Loucy (cell line): ENCODE measurements around the gene AGAP1.

Experiments
- H2AFZ ChIP-seq: fragments of 200-600 bp; sonication (generic); 2 replicates; pipeline ENCODE4 v1.6.0; 2016; ENCODE audit warnings: antibody characterized with exemption, mild to moderate bottlenecking, low read length, moderate library complexity
- H3F3A ChIP-seq: fragments of 200-600 bp; 2 replicates; pipeline ENCODE4 v1.6.0; 2016; ENCODE audit warnings: antibody characterized with exemption, low read depth, mild to moderate bottlenecking
- H3K27me3 ChIP-seq: fragments of 200-600 bp; sonication (generic); 2 replicates; pipeline ENCODE4 v1.6.1; 2014; ENCODE audit warnings: low read length, mild to moderate bottlenecking; ENCODE audit not compliant: insufficient read depth, poor library complexity, severe bottlenecking
- H3K36me3 ChIP-seq: fragments of 200-600 bp; sonication (generic); 2 replicates; pipeline ENCODE4 v1.6.1; 2016; ENCODE audit warnings: low read length; ENCODE audit not compliant: insufficient read depth
- H3K4me1 ChIP-seq: fragments of 200-600 bp; sonication (generic); 2 replicates; pipeline ENCODE4 v1.5.1; 2014; ENCODE audit warnings: low read length, mild to moderate bottlenecking; ENCODE audit not compliant: insufficient read depth, poor library complexity, severe bottlenecking
- H3K4me2 ChIP-seq: fragments of 200-600 bp; sonication (generic); 2 replicates; pipeline ENCODE4 v1.6.0; 2014; ENCODE audit warnings: antibody characterized with exemption, low read length, low read depth, mild to moderate bottlenecking; ENCODE audit not compliant: poor library complexity, severe bottlenecking
- H3K4me3 ChIP-seq: fragments of 200-600 bp; sonication (generic); 2 replicates; pipeline ENCODE4 v1.5.1; 2014; ENCODE audit warnings: low read length, mild to moderate bottlenecking, mixed read lengths; ENCODE audit not compliant: poor library complexity, severe bottlenecking
- H3K79me2 ChIP-seq: fragments of 200-600 bp; sonication (generic); 2 replicates; pipeline ENCODE4 v1.6.1; 2014; ENCODE audit warnings: low read length; ENCODE audit not compliant: insufficient read depth
- H3K9ac ChIP-seq: fragments of 200-600 bp; sonication (generic); 2 replicates; pipeline ENCODE4 v1.6.0; 2014; ENCODE audit warnings: mild to moderate bottlenecking, low read depth, low read length, moderate library complexity; ENCODE audit not compliant: poor library complexity, severe bottlenecking
- H3K9me2 ChIP-seq: fragments of 200-600 bp; sonication (generic); replicated peaks from 2 replicates; pipeline ENCODE4 v1.6.1; 2016; ENCODE audit warnings: low read depth, low read length, mixed read lengths
- H3K9me3 ChIP-seq: fragments of 200-600 bp; sonication (generic); 2 replicates; pipeline ENCODE4 v1.6.1; 2014; ENCODE audit warnings: mild to moderate bottlenecking, antibody characterized with exemption, low read length, low read depth; ENCODE audit not compliant: insufficient read depth
- H4K20me1 ChIP-seq: fragments of 200-600 bp; sonication (generic); 2 replicates; pipeline ENCODE4 v1.6.0; 2014; ENCODE audit warnings: antibody characterized with exemption, low read length, mild to moderate bottlenecking; ENCODE audit not compliant: insufficient read depth, poor library complexity, severe bottlenecking
- CTCF ChIP-seq: fragments of 200-600 bp; sonication (generic); conservative IDR thresholded peaks from 2 replicates; pipeline ENCODE4 v1.5.1; 2014; ENCODE audit warnings: mild to moderate bottlenecking, antibody characterized with exemption, low read length
- EZH2phosphoT487 ChIP-seq: fragments of 200-600 bp; IDR thresholded peaks from 2 replicates; pipeline ENCODE4 v1.6.1; 2018; ENCODE audit warnings: antibody characterized with exemption, mild to moderate bottlenecking, moderate library complexity, borderline replicate concordance

AGAP1 gene

DNA sequence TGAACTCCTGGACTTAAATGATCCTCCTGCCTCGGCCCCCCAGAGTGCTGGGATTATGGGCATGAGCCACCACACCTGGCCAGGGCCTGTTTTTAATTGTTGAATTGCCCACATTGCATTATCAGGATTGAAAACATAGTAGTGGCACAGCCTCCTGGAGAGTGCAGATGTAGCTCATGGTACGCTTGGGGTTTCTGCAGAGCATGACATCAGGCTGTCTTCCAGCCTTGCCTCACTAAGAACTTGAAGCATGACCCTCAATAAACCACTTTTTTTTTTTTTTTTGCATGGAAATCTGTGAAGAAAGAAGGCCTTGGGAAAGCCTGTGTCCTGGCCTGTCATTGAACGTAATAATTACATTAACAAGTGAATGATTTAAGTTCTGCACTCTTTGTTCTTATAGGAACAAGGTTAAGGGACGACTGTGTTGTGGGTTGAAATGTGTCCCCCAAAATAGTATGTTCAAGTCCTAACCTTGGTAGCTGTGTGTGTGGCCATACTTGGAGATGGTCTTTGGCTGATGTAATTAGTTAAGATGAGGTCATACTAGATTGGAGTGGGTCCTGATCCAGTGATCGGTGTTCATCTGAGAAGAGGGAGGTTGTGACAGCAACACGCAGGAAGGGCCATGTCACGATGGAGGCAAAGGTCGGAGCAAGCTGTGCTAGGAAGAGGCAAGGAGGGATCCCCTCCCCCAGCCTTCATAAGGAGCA is 90.2 kb downstream of the AGAP1 start:
- Histone ChIP-seq H4K20me1 (no peaks in the 10 kb centered on the region), H2AFZ (no peak overlapping the region), H3K4me2 (no peak overlapping the region), H3K9me3 (no peaks in the 10 kb centered on the region), H3K9me2 (no peaks in the 10 kb centered on the region), H3F3A (no peaks in the 10 kb centered on the region), H3K79me2 (no peaks in the 10 kb centered on the region), H3K9ac (no peak overlapping the region), H3K4me1 (no peaks in the 10 kb centered on the region), H3K27me3 (no peaks in the 10 kb centered on the region), H3K4me3 (no peak overlapping the region), H3K36me3 (no peaks in the 10 kb centered on the region)
- TF ChIP-seq EZH2phosphoT487 (no peak), CTCF (no peak)

- Histone ChIP-seq H3K9me3 (no peaks in the 10 kb centered on the region), H3F3A (no peaks in the 10 kb centered on the region), H3K36me3 (no peaks in the 10 kb centered on the region), H3K9ac (no peak overlapping the region), H3K4me1 (no peaks in the 10 kb centered on the region), H3K79me2 (no peaks in the 10 kb centered on the region), H3K27me3 (no peaks in the 10 kb centered on the region), H4K20me1 (no peaks in the 10 kb centered on the region), H3K9me2 (no peaks in the 10 kb centered on the region), H3K4me2 (no peak overlapping the region), H2AFZ (no peak overlapping the region), H3K4me3 (no peak overlapping the region)
- no peak for TF ChIP-seq CTCF
- no peak for TF ChIP-seq EZH2phosphoT487
Measured at GRCh38 chr2:235584638-235585007, 90.8 kb downstream of the AGAP1 start.

DNA sequence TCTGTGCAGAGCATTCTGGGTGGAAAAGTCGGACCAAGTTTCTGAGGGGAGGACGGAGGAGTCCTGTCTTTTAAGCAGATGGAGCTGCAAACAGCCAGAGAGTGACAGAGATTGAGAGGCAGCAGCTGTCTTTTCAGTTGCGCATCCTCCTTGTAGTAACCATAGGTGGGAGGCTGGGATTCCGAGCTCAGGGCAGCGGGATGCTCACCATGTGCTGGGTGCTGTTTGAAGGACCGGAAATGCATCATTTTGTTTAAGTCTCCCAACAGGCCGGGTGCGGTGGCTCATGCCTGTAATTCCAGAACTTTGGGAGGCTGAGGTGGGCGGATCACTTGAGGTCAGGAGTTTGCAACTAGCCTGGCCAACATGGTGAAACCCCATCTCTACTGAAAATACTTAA is 93.4 kb downstream of the AGAP1 start:
- Histone ChIP-seq H3K36me3 (no peaks in the 10 kb centered on the region), H3K9ac (no peak overlapping the region), H3K9me3 (no peaks in the 10 kb centered on the region), H3F3A (no peaks in the 10 kb centered on the region), H3K4me1 (no peaks in the 10 kb centered on the region), H2AFZ (no peak overlapping the region), H3K79me2 (no peaks in the 10 kb centered on the region), H4K20me1 (no peaks in the 10 kb centered on the region), H3K4me3 (no peak overlapping the region), H3K4me2 (no peak overlapping the region), H3K27me3 (no peaks in the 10 kb centered on the region), H3K9me2 (no peaks in the 10 kb centered on the region)
- no peak for TF ChIP-seq EZH2phosphoT487
- TF ChIP-seq CTCF: no peak
